Adrenal gland (tissue), 12 donors: Measurements from ENCODE around the gene LRRK1. TPM values are rescaled to one million over a fixed set of nuclear protein-coding genes. Genes with fewer than 3 reads are reported as not detected.
A peak's percentile ranks its signal among the peaks of the same experiment; 100 is the strongest.

ENCODE experiments used
- DNase-seq, 7 donors: peaks; one replicate each; pipeline ENCODE4 v3.0.0-alpha.2; 2019 to 2020
- H3K27ac ChIP-seq, 5 donors: fragments of 200-600 bp; sonication (generic) in 4 of 5; 1 replicate in 3 of 5; 2 replicates in 2 of 5; pipeline versions ENCODE4 v1.5.1 to v1.8.0; 2016 to 2020; ENCODE audit warnings: mild to moderate bottlenecking in 1 of 5
- H3K27me3 ChIP-seq: fragments of 200-600 bp; 2 replicates; pipeline ENCODE4 v1.8.0; 2021
- H3K36me3 ChIP-seq, 2 donors: fragments of 200-600 bp; replicated peaks in 1 of 2; 1 replicate in 1 of 2; 2 replicates in 1 of 2; pipeline versions ENCODE4 v1.5.1 to v1.8.0; 2018 to 2022
- H3K4me1 ChIP-seq, 2 donors: fragments of 200-600 bp; replicated peaks in 1 of 2; 1 replicate in 1 of 2; 2 replicates in 1 of 2; pipeline versions ENCODE4 v1.5.1 to v1.8.0; 2018 to 2021
- H3K4me3 ChIP-seq, 4 donors: fragments of 200-600 bp; sonication (generic) in 3 of 4; one replicate each; pipeline ENCODE4 v1.5.1; 2016 to 2018
- H3K9me3 ChIP-seq, 3 donors: fragments of 200-600 bp; sonication (generic) in 1 of 3; replicated peaks in 1 of 3; 1 replicate in 2 of 3; 2 replicates in 1 of 3; pipeline versions ENCODE4 v1.5.1 to v1.8.0; 2016 to 2021
- POLR2A ChIP-seq, 2 donors: fragments of 450-650 bp; IDR thresholded peaks; one replicate each; pipeline ENCODE4 v1.6.1; 2017; ENCODE audit warnings: antibody characterized with exemption in 2 of 2, mild to moderate bottlenecking in 2 of 2, moderate library complexity in 1 of 2
- WGBS, 4 donors: extraction: QIAGEN DNeasy Blood & Tissue Kit in 2 of 4; methylation state at CpG; one replicate each; pipeline versions ENCODE4 v1.1.5 to v1.1.7; 2013 to 2017; 5-methylcytosine and 5-hydroxymethylcytosine counted together
- intact Hi-C, 2 donors: fragments of 100-400 bp; cut with DNase I; formaldehyde crosslinking; loops; one replicate each; pipeline versions ENCODE4 v1.14.1 to v1.15.0; 2022 to 2023
- polyA plus RNA-seq, 3 donors: library from polyadenylated mRNA; stranded (reverse); fragments of 200-250 nt in 2 of 3; fragments of 350-450 nt in 1 of 3; fragmentation: Illumina TruSeq in 1 of 3; extraction: RNeasy Lipid Tissue Mini Kit (QIAGEN cat#74804) in 1 of 3; gene quantifications; one replicate each; pipeline ENCODE4 v1.2.3, GENCODE V29; 2013 to 2014
- total RNA-seq, 9 donors: library from RNA; depleted of rRNA in 4 of 9; stranded (reverse); fragments of >200 nt in 4 of 9; fragments of 120-200 nt in 1 of 9; fragmentation: NEBNext Ultra II Directional in 1 of 9; extraction: Animal tissue kit (Norgen Biotek cat#: 25700) in 1 of 9; gene quantifications; one replicate each; pipeline versions ENCODE4 v1.1.0 to v1.2.4, GENCODE V29; 2013 to 2023
- TF ChIP-seq, protein P1 (sequence below), 6 experiments: fragments of 450-650 bp in 4 of 6; fragments of 200-600 bp in 2 of 6; sonication (generic) in 1 of 6; IDR thresholded peaks; 1 replicate in 5 of 6; 2 replicates in 1 of 6; pipeline versions ENCODE4 v1.5.1 to v1.8.0; 2016 to 2021; ENCODE audit warnings: antibody characterized with exemption in 6 of 6, mild to moderate bottlenecking in 2 of 6, moderate library complexity in 1 of 6
- donor health status: healthy with polysubstance abuse.
- donor health status: Bipolar disorder and iron deficiency.
- donor health status: DM: yes; HTN: yes; CAD: no.
- donor health status: DM: no; HTN: no; CAD: no.
- donor health status: DM: no; HTN: no; CAD: no.
- donor health status: DM: yes; HTN: yes; CAD: no.

The LRRK1 gene
- total and polyA plus RNA-seq, 12 donors, result 0.44 to 13.1 (median 7.7) TPM

DNA sequence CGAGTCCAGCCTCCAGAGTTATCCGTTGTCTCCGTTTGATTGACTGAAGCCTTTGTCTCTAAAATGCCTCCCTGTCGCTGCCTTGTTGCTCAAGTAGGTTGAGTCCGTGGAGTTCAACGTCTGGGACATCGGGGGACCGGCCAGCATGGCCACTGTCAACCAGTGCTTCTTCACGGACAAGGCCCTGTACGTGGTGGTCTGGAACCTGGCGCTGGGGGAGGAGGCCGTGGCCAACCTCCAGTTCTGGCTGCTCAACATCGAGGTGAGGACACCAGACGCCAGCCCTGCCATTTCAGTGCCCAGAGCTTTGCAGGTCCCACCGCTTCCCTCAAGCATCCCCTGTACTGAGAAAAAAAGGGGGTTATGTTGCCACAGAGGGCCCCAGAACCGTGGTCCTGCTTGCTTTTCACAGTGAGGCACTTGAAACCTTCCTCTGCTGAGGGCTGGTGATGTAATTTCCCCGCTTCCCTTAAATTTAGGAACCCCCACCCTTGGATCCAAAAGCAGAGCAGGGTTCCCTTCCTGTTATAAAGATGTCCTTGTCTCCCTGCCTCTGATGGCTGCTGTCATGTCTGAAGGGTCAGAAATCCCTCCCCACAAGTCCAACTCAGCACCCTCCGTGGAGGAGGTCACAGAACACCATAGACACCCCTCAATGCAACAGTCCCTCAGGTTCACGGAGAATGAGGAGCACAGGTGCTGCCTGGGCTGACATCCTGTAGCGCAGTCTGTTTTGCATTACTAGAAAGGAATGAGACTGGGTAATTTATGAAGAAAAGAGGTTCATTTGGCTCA is 105.7 kb downstream of the LRRK1 start:
- WGBS, 4 donors, result 81 to 89% (median 86%) methylated on average over 13 to 20 of the region's 20 CpGs
- TF ChIP-seq POLR2A (IDR thresholded peaks at IDR 0.05), result no peak
- TF ChIP-seq, protein P1, sequence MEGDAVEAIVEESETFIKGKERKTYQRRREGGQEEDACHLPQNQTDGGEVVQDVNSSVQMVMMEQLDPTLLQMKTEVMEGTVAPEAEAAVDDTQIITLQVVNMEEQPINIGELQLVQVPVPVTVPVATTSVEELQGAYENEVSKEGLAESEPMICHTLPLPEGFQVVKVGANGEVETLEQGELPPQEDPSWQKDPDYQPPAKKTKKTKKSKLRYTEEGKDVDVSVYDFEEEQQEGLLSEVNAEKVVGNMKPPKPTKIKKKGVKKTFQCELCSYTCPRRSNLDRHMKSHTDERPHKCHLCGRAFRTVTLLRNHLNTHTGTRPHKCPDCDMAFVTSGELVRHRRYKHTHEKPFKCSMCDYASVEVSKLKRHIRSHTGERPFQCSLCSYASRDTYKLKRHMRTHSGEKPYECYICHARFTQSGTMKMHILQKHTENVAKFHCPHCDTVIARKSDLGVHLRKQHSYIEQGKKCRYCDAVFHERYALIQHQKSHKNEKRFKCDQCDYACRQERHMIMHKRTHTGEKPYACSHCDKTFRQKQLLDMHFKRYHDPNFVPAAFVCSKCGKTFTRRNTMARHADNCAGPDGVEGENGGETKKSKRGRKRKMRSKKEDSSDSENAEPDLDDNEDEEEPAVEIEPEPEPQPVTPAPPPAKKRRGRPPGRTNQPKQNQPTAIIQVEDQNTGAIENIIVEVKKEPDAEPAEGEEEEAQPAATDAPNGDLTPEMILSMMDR (IDR thresholded peaks at IDR 0.05), result no peak
- peak in 3 of 7 donors; percentile 10 to 50 (median 20) for DNase-seq
- Histone ChIP-seq H3K27me3 (no peaks in the 10 kb centered on the region), H3K4me1 (peaks cover 0 to 8% of the 10 kb centered on the region in 2 donors), H3K4me3 (no peak overlapping the region), H3K27ac (peak overlapping the region in 3 of 5 donors; percentile 30 to 81 (median 77)), H3K36me3 (peaks cover 0 to 7% of the 10 kb centered on the region in 2 donors), H3K9me3 (no peaks in the 10 kb centered on the region)
- intact Hi-C loops, result loop anchor here in 1 of 2 donors (5.0 kb wide), 1 partner anchor 57 kb away; no protein-coding TSS in a partner anchor

DNA sequence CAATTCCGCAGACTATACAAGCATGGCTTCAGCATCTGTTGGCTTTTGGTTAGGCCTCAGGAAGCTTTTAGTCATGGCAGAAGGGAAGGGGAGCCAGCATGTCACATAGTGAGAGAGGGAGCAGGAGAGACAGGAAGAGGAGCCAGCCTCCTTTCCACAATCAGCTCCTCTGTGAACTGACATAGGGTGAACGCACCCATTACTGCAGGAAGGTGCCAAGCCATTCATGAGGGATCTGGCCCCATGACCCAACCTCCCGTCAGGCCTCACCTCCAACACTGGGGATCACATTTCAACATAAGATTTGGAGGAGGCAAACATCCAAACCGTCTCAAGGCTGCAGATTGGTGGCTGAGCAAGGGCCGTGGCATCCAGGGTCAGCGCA is 106.3 kb downstream of the LRRK1 start:
- Histone ChIP-seq H3K4me1 (peaks cover 0 to 8% of the 10 kb centered on the region in 2 donors), H3K27ac (peak overlapping the region in 2 of 5 donors; percentile 77 to 81), H3K36me3 (peaks cover 0 to 7% of the 10 kb centered on the region in 2 donors), H3K4me3 (no peak overlapping the region), H3K27me3 (no peaks in the 10 kb centered on the region), H3K9me3 (no peaks in the 10 kb centered on the region)
- peak in 2 of 7 donors; percentile 9 to 18 for DNase-seq
- no peak for TF ChIP-seq POLR2A (IDR thresholded peaks at IDR 0.05)
- TF ChIP-seq, protein P1 (IDR thresholded peaks at IDR 0.05), result no peak
- intact Hi-C loops, result no loop called here
- 87 to 96% (median 94%) methylated on average over 5 to 6 of the region's 6 CpGs for WGBS, 4 donors

DNA sequence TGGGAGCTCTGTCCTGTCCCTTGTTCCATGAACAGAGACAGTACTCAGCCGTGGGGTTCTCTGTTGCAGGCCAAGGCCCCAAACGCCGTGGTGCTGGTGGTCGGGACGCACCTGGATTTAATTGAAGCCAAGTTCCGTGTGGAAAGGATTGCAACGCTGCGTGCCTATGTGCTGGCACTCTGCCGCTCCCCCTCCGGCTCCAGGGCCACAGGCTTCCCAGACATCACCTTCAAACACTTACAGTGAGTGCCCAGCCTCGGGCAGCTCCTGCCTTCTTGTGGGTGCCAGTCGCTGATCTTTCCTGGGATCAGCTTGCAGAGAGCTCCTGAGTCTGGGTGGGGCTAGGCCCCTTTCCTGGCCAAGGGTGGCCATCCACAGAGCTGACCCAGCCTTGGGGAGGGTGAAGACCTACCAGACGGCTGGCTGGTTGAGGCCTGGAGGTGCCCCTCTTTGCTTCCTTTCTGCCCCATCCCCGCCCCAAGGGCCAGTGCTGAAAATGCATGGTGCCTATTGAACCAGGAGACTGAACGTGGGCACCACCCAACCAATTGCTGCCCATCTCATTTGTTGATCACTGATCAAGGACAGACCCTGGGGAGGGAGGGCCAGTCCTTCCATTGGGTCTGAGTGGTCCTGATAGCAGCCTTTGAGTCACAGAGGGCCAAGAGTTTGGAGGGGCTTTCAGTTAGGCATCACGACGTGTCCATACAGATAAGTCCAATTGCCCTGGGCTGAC is 106.9 kb downstream of the LRRK1 start:
- peaks cover 0 to 8% of the 10 kb centered on the region in 2 donors for H3K4me1 ChIP-seq
- H3K9me3 ChIP-seq, result no peaks in the 10 kb centered on the region
- H3K36me3 ChIP-seq, result peaks cover 0 to 4% of the 10 kb centered on the region in 2 donors
- intact Hi-C loops, result no loop called here
- TF ChIP-seq, protein P1 (IDR thresholded peaks at IDR 0.05), result no peak
- TF ChIP-seq POLR2A (IDR thresholded peaks at IDR 0.05), result no peak
- H3K27ac ChIP-seq, result peak overlapping the region in 1 of 5 donors; percentile 75
- WGBS, 4 donors, result 86 to 91% (median 88%) methylated on average over 10 to 17 of the region's 17 CpGs
- peak in 3 of 7 donors; percentile 5 to 45 (median 17) for DNase-seq
- H3K4me3 ChIP-seq, result no peak overlapping the region
- no peaks in the 10 kb centered on the region for H3K27me3 ChIP-seq

DNA sequence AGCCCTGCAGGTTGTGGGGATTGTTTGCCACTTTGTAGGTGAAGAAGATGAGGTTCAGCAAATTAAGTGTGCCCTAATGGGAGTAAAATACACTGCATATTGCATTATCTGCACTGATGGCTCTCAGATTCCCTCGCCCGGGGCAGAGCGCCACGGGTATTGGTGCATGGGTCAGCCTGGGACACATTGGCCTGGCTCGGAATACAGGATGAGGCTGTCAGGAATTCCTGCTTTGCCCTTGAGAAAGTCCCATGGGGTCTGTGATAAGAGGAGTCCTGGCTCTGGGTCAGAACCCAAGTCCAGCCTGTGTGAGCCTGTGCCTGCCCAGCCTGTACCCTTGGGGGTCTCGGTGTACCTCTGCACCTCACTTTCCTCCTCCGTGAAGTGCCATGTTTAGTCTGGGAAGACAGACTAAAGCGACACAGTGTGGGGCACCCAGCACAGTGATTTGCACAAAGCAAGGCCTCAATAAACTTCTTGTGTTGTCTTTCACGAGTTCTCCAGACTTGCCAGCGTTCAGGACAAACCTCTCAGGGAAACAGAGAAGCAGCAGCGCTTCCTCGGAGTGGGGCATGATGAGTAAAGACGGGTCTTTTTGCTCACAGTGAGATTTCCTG is 107.6 kb downstream of the LRRK1 start:
- Histone ChIP-seq H3K4me3 (no peak overlapping the region), H3K27me3 (no peaks in the 10 kb centered on the region), H3K9me3 (no peaks in the 10 kb centered on the region), H3K4me1 (peaks cover 0 to 8% of the 10 kb centered on the region in 2 donors), H3K36me3 (peaks cover 0 to 3% of the 10 kb centered on the region in 2 donors), H3K27ac (peak overlapping the region in 3 of 5 donors; percentile 7 to 75 (median 19))
- TF ChIP-seq, protein P1 (IDR thresholded peaks at IDR 0.05), result no peak
- TF ChIP-seq POLR2A (IDR thresholded peaks at IDR 0.05), result no peak
- DNase-seq, result peak in 5 of 7 donors; percentile 14 to 67 (median 42)
- 67 to 72% (median 70%) methylated on average over 13 of the region's 13 CpGs for WGBS, 4 donors
- intact Hi-C loops, result no loop called here
